Epithelial cell of prostate (primary cell): Measurements from ENCODE around the gene BTAF1.
"Not testable (repeated sequence)": the region's sequence is repeated elsewhere in the genome, so short reads cannot be mapped to it uniquely, and the experiment has no call there.

ENCODE experiments used
- DNase-seq: peaks from one replicate; pipeline ENCODE4 v3.0.0-alpha.2; 2011; ENCODE audit warnings: low read depth, low spot score
- H3K27ac ChIP-seq: fragments of 450-650 bp; 2 replicates; pipeline ENCODE4 v1.5.1; 2017; ENCODE audit warnings: mild to moderate bottlenecking

Gene BTAF1

GRCh38 chr10:91976317-91977051, 52.9 kb downstream of the BTAF1 start:
- H3K27ac ChIP-seq, result no peak overlapping the region

GRCh38 chr10:91977491-91977890, 53.9 kb downstream of the BTAF1 start:
- H3K27ac ChIP-seq, result no peak overlapping the region
- no peak for DNase-seq

More at GRCh38 chr10:91976317-91977051, 52.9 kb downstream of the BTAF1 start:
- no peak for DNase-seq

GRCh38 chr10:91978585-91978984, 55.0 kb downstream of the BTAF1 start:
- DNase-seq, result no peak
- no peak overlapping the region for H3K27ac ChIP-seq

GRCh38 chr10:91980319-91980718, 56.7 kb downstream of the BTAF1 start:
- no peak overlapping the region for H3K27ac ChIP-seq
- DNase-seq, result no peak

- no peak for DNase-seq
- H3K27ac ChIP-seq, result no peak overlapping the region
These were observed 59.8 kb downstream of the BTAF1 start for GRCh38 chr10:91983416-91983815.

GRCh38 chr10:91987397-91988037, 63.9 kb downstream of the BTAF1 start:
- no peak overlapping the region for H3K27ac ChIP-seq
- DNase-seq, result no peak

GRCh38 chr10:91992031-91992430, 68.5 kb downstream of the BTAF1 start:
- DNase-seq, result no peak
- no peak overlapping the region for H3K27ac ChIP-seq

- no peak overlapping the region for H3K27ac ChIP-seq
- no peak for DNase-seq
These were observed 72.7 kb downstream of the BTAF1 start for GRCh38 chr10:91996266-91996665.

GRCh38 chr10:92001581-92001980, 78.0 kb downstream of the BTAF1 start:
- DNase-seq, result no peak
- H3K27ac ChIP-seq, result no peak overlapping the region

GRCh38 chr10:92001995-92002394, 78.4 kb downstream of the BTAF1 start:
- no peak overlapping the region for H3K27ac ChIP-seq
- no peak for DNase-seq

GRCh38 chr10:92003258-92003657, 79.7 kb downstream of the BTAF1 start:
- H3K27ac ChIP-seq, result no peak overlapping the region
- DNase-seq, result no peak

GRCh38 chr10:92005978-92006377, 82.4 kb downstream of the BTAF1 start:
- DNase-seq, result no peak
- H3K27ac ChIP-seq, result no peak overlapping the region

- no peak for DNase-seq
- no peak overlapping the region for H3K27ac ChIP-seq
These were observed 85.9 kb downstream of the BTAF1 start for GRCh38 chr10:92009445-92009844.

GRCh38 chr10:92010047-92010735, 86.6 kb downstream of the BTAF1 start:
- no peak for DNase-seq
- no peak overlapping the region for H3K27ac ChIP-seq

- DNase-seq, result peak; percentile 6
- H3K27ac ChIP-seq, result peak overlapping the region; percentile 6
These were observed 88.1 kb downstream of the BTAF1 start for GRCh38 chr10:92011560-92012214.

GRCh38 chr10:92014620-92015019, 91.0 kb downstream of the BTAF1 start:
- no peak for DNase-seq
- no peak overlapping the region for H3K27ac ChIP-seq

- DNase-seq, result no peak
- H3K27ac ChIP-seq, result no peak overlapping the region
These were observed 101.1 kb downstream of the BTAF1 start for GRCh38 chr10:92024700-92025099.

GRCh38 chr10:92025340-92025739, 101.8 kb downstream of the BTAF1 start:
- not testable (repeated sequence) for DNase-seq

GRCh38 chr10:92027141-92027540, 103.6 kb downstream of the BTAF1 start:
- no peak for DNase-seq
- no peak overlapping the region for H3K27ac ChIP-seq

More at GRCh38 chr10:92025340-92025739, 101.8 kb downstream of the BTAF1 start:
- H3K27ac ChIP-seq, result not testable (repeated sequence)

GRCh38 chr10:92031580-92031979, 108.0 kb downstream of the BTAF1 start:
- no peak overlapping the region for H3K27ac ChIP-seq
- DNase-seq, result no peak

GRCh38 chr10:92033070-92033469, 109.5 kb downstream of the BTAF1 start:
- H3K27ac ChIP-seq, DNase-seq: not testable (repeated sequence)
